Mesothelial cell of epicardium (in vitro differentiated cells): Measurements from ENCODE around the gene TDRD9. TPM values are rescaled to one million over a fixed set of nuclear protein-coding genes. Genes with fewer than 3 reads are reported as not detected.

ENCODE experiments used
- DNase-seq, 2 experiments: peaks; one replicate each; pipeline ENCODE4 v3.0.0; 2021; ENCODE audit warnings: low spot score in 2 of 2; ENCODE audit not compliant: unreplicated experiment in 2 of 2
- H3K27ac Mint-ChIP-seq: 2 replicates; pipeline ENCODE4 v1.8.0; 2021; ENCODE audit warnings: mixed read lengths
- H3K27me3 Mint-ChIP-seq: 2 replicates; pipeline ENCODE4 v1.8.0; 2021; ENCODE audit warnings: low read depth, mixed read lengths
- H3K36me3 Mint-ChIP-seq: 2 replicates; pipeline ENCODE4 v1.8.0; 2021; ENCODE audit warnings: mixed read lengths
- H3K4me1 Mint-ChIP-seq: 2 replicates; pipeline ENCODE4 v1.8.0; 2021; ENCODE audit warnings: mixed read lengths
- H3K4me3 Mint-ChIP-seq: 2 replicates; pipeline ENCODE4 v1.8.0; 2021; ENCODE audit warnings: mild to moderate bottlenecking, moderate library complexity, mixed read lengths
- H3K9me3 Mint-ChIP-seq: 2 replicates; pipeline ENCODE4 v1.8.0; 2021; ENCODE audit warnings: mixed read lengths
- CTCF ChIP-seq: fragments of 200-600 bp; sonication (generic); IDR thresholded peaks from one replicate; pipeline ENCODE4 v1.5.0; 2021; ENCODE audit warnings: antibody characterized with exemption; ENCODE audit not compliant: unreplicated experiment
- total RNA-seq: library from RNA; stranded (reverse); gene quantifications from 3 replicates; pipeline ENCODE4 v1.2.1, GENCODE V29; 2021

TDRD9 gene
- total RNA-seq, 1 donor from 2014 or later = not detected

DNA sequence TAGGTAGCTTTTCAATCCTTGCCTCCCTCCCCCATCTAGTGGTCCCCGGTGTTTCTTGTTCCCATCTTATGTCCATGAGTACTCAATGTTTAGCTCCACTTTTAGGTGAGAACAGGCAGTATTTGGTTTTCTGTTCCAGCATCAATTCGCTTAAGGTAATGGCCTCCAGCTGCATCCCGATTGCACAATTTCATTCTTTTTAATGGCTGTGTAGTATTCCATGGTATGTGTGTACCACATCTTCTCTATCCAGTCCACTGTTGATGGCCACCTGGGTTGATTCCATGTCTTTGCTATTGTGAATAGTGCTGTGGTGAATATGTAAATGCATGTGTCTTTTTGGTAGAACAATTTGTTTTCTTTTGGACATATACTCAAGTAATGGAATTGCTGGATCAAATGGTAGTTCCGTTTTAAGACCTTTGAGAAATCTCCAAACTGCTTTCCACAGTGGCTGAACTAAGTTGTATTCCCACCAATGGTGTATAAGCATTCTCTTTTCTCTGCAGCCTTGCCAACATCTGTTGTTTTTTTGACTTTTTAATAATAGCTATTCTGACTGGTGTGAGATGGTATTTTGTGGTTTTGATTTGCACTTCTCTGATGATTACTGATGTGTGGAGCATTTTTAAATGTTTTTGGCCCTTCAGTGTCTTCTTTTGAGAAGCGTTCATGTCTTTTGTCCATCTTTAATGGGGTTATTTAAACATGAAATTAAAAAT is 123.0 kb downstream of the TDRD9 start:
- DNase-seq = no peak
- Mint-ChIP-seq H3K27me3 (peaks cover 14% of the 10 kb centered on the region), H3K4me1 (peaks cover 5% of the 10 kb centered on the region), H3K36me3 (no peaks in the 10 kb centered on the region), H3K4me3 (no peak overlapping the region), H3K27ac (no peak overlapping the region), H3K9me3 (peaks cover 4% of the 10 kb centered on the region)
- no peak for TF ChIP-seq CTCF

GRCh38 chr14:104054222-104054905 is 126.1 kb downstream of the TDRD9 start:
- Mint-ChIP-seq H3K9me3 (peaks cover 5% of the 10 kb centered on the region), H3K4me1 (no peaks in the 10 kb centered on the region), H3K27ac (no peak overlapping the region), H3K36me3 (no peaks in the 10 kb centered on the region), H3K4me3 (no peak overlapping the region), H3K27me3 (peaks cover 36% of the 10 kb centered on the region)
- DNase-seq = no peak
- no peak for TF ChIP-seq CTCF

DNA sequence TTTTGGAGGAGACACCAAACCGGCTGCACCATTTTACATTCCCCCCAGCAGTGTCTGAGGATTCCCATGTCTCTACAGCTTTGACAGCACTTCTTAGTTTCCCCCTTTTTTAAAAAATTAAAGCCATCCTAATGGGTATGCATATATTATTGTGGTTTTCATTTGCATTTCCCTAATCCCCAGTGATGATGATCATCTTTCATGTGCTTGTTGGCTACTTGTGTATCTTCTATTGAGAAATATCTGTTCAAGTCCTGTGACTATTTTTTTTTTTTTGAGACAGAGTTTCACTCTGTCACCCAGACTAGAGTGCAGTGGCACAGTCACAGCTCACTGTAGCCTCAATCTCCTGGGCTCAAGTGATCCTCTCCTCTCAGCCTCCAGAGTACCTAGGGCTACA is 134.0 kb downstream of the TDRD9 start:
- H3K9me3 Mint-ChIP-seq = peaks cover 21% of the 10 kb centered on the region
- peaks cover 42% of the 10 kb centered on the region for H3K27me3 Mint-ChIP-seq
- TF ChIP-seq CTCF = no peak
- no peaks in the 10 kb centered on the region for H3K36me3 Mint-ChIP-seq
- no peak overlapping the region for H3K27ac Mint-ChIP-seq
- no peak for DNase-seq
- no peaks in the 10 kb centered on the region for H3K4me1 Mint-ChIP-seq
- no peak overlapping the region for H3K4me3 Mint-ChIP-seq

- Mint-ChIP-seq H3K27ac (no peak overlapping the region), H3K4me1 (no peaks in the 10 kb centered on the region), H3K4me3 (no peak overlapping the region), H3K27me3 (peaks cover 37% of the 10 kb centered on the region), H3K36me3 (no peaks in the 10 kb centered on the region), H3K9me3 (peaks cover 23% of the 10 kb centered on the region)
- no peak for DNase-seq
- no peak for TF ChIP-seq CTCF
Measured at GRCh38 chr14:104064003-104064402, 135.7 kb downstream of the TDRD9 start.

DNA sequence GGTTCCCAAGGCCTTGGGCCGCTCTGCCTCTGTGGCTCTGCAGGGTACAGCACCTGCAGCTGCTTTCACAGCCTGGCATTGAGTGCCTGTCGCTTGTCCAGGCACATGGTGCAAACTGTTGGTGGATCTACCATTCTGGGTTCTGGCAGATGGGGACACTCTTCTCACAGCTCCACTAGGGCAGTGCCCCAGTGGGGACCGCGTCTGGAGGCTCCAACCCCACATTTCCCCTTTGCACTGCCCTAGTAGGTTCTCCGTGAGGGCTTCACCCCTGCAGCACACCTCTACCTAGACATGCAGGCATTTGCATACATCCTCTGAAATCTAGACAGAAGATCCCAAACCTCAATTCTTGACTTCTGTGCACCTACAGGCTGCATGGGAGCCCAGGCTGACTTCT is 138.0 kb downstream of the TDRD9 start:
- no peaks in the 10 kb centered on the region for H3K4me1 Mint-ChIP-seq
- no peaks in the 10 kb centered on the region for H3K36me3 Mint-ChIP-seq
- H3K27ac Mint-ChIP-seq = no peak overlapping the region
- no peak overlapping the region for H3K4me3 Mint-ChIP-seq
- TF ChIP-seq CTCF = no peak
- H3K27me3 Mint-ChIP-seq = peaks cover 45% of the 10 kb centered on the region
- no peak for DNase-seq
- peaks cover 15% of the 10 kb centered on the region for H3K9me3 Mint-ChIP-seq
